Activated T-helper 1 cell treated with Interleukin-2 at 50 U/mL for 16 hours (primary cell): ENCODE results near the gene TSEN2.
"Not testable (repeated sequence)": the region's sequence is repeated elsewhere in the genome, so short reads cannot be mapped to it uniquely, and the experiment has no call there.

Experiments
- DNase-seq: peaks from one replicate; pipeline ENCODE4 v3.0.0-alpha.2; 2020; ENCODE audit warnings: low read depth

Gene TSEN2

GRCh38 chr3:12472000-12472610 lies 12.2 kb upstream of the TSEN2 start:
- no peak for DNase-seq

- DNase-seq: no peak
Measured at GRCh38 chr3:12472796-12473195, 11.5 kb upstream of the TSEN2 start.

- DNase-seq: no peak
Measured at GRCh38 chr3:12473511-12473910, 10.8 kb upstream of the TSEN2 start.

GRCh38 chr3:12476238-12476897 lies 7.9 kb upstream of the TSEN2 start:
- DNase-seq: no peak

GRCh38 chr3:12477256-12477655 lies 7.0 kb upstream of the TSEN2 start:
- DNase-seq: no peak

GRCh38 chr3:12478326-12478725 lies 6.0 kb upstream of the TSEN2 start:
- no peak for DNase-seq

- DNase-seq: not testable (repeated sequence)
Measured at GRCh38 chr3:12479198-12479597, 5.1 kb upstream of the TSEN2 start.

GRCh38 chr3:12479919-12480427 lies 4.3 kb upstream of the TSEN2 start:
- no peak for DNase-seq

- no peak for DNase-seq
Measured at GRCh38 chr3:12483410-12483809, 870 bp upstream of the TSEN2 start.

- DNase-seq: no peak
Measured at GRCh38 chr3:12483872-12484197, 445 bp upstream of the TSEN2 start.

GRCh38 chr3:12484983-12485327 lies 675 bp downstream of the TSEN2 start:
- no peak for DNase-seq

GRCh38 chr3:12486001-12486400 lies 1.7 kb downstream of the TSEN2 start:
- DNase-seq: no peak

- no peak for DNase-seq
Measured at GRCh38 chr3:12486916-12487315, 2.6 kb downstream of the TSEN2 start.

- DNase-seq: no peak
Measured at GRCh38 chr3:12487336-12487735, 3.1 kb downstream of the TSEN2 start.

- DNase-seq: no peak
Measured at GRCh38 chr3:12487786-12488185, 3.5 kb downstream of the TSEN2 start.

- no peak for DNase-seq
Measured at GRCh38 chr3:12489368-12489767, 5.1 kb downstream of the TSEN2 start.

GRCh38 chr3:12489832-12490231 lies 5.6 kb downstream of the TSEN2 start:
- DNase-seq: no peak

- DNase-seq: no peak
Measured at GRCh38 chr3:12490547-12490946, 6.3 kb downstream of the TSEN2 start.

GRCh38 chr3:12495749-12496452 lies 11.6 kb downstream of the TSEN2 start:
- DNase-seq: no peak

GRCh38 chr3:12496453-12496761 lies 12.1 kb downstream of the TSEN2 start:
- DNase-seq: no peak

- DNase-seq: no peak
Measured at GRCh38 chr3:12499474-12499873, 15.2 kb downstream of the TSEN2 start.

GRCh38 chr3:12501360-12502020 lies 17.2 kb downstream of the TSEN2 start:
- no peak for DNase-seq
